GM18519 (cell line): ENCODE measurements around the gene LRRC3C.

Experiments used
- ATAC-seq: cut with Tn5 transposase; IDR thresholded peaks from one replicate; pipeline ENCODE4 v1.9.1; 2021; ENCODE audit warnings: mild to moderate bottlenecking, moderate library complexity; ENCODE audit not compliant: unreplicated experiment, low FRiP score

LRRC3C gene

DNA sequence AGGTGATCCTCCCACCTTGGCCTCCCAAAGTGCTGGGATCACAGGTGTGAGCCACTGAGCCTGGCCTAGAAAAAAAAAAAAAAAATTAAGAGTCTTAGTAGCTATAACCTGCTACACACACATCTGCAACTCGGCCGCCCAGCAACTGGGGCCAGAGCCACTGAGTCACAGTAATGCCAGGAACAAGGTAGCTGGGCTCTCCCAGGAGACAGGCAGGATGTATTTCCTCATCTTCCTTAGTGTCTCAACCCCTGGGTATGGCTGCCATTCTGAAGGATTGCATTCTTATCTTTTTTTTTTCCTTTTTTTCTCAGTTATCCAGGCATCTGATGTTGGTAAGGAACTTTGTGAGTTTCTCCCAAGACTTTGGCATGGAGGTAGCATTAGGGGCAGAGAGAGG, 46.0 kb downstream of the LRRC3C start:
- ATAC-seq = no peak

DNA sequence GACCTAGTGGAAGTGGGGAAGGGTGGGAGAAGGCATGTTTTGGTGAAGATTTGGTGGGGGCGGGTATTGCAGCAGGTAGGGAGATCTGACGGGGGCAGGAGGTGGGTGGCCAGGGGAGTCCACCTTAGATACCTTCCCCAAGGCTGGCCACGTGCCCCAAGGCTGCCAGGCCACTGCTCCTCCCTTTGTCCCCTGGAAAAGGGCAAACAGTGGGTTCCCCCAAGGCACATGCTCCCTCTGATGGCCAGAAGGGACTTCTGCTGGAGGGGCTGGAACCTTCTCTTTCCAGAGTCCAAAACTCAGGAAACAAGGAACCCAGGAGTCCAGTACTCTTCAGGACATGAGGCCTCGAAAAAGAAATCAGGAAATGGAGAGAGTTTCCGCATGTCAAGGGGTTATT, 46.9 kb downstream of the LRRC3C start:
- no peak for ATAC-seq

DNA sequence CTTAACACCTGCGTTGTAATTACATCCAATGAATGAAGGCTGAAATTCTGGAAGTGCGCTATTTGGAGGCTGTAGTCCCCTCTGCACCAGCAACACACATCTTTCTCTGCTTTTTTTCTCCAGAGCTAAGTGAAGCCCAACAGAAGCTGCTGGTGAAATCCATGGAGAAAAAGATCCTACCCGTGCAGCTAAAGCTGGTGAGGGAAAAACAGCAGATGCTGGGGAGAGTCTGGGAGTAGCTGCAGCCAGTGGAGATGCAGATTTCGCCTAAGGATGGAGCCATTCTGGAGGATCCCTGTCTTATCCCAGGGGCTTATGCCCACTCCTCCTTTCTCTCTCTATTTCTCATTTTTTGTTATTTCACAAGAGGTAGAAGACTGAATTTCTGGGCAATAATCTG, 48.3 kb downstream of the LRRC3C start:
- ATAC-seq = no peak

DNA sequence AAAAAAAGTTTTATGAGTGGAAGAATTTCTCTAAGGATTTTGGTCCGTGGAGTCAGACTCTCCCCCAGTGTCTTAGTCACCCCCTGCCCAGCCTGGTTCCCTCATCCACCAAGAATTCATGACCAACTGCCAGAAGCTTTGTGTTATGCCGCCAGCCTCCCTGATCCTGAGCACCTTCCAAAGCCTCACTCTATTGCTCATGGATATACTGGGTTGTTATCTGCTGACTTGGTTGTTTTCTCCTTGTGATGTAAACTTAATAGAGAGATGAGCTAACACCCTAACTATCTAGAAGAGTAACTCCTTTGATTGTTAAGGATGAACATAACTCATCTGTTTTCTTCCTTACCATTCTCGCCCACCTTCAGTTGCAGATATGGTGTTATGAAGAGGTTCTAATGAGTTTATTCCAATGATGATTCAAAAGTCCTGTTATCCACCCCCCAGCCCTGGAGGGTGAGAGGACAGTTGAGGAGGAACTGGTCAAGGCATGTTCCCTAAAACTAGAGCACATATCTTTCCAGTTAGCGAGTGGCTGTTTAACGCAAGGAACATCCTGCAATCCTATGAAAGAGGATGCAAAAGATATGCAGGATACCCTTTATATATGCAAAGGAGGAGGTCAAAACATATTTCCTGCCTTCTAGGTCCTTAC, 51.6 kb downstream of the LRRC3C start:
- no peak for ATAC-seq

DNA sequence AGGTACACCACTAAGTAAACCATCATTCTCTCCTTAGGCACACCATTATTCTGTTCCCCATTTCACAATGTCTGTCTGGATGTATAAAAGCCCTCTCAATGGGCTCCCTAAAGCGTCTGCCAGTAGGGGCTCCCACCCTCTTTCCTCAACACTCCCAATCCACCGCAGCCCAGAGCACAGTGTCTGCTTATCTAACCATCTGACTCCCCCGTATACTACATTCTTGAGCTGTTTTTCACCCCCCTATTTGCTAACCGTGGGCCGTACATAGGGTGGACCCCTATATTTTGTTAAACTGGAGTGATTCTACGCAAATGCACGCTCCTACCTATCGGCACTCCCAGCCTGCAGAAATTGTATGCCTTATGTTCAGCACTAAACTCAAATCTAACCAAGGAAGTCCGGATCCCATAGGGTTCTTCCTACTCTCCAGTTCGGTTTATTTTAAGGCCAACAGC, 52.4 kb downstream of the LRRC3C start:
- ATAC-seq = peak; percentile 1

DNA sequence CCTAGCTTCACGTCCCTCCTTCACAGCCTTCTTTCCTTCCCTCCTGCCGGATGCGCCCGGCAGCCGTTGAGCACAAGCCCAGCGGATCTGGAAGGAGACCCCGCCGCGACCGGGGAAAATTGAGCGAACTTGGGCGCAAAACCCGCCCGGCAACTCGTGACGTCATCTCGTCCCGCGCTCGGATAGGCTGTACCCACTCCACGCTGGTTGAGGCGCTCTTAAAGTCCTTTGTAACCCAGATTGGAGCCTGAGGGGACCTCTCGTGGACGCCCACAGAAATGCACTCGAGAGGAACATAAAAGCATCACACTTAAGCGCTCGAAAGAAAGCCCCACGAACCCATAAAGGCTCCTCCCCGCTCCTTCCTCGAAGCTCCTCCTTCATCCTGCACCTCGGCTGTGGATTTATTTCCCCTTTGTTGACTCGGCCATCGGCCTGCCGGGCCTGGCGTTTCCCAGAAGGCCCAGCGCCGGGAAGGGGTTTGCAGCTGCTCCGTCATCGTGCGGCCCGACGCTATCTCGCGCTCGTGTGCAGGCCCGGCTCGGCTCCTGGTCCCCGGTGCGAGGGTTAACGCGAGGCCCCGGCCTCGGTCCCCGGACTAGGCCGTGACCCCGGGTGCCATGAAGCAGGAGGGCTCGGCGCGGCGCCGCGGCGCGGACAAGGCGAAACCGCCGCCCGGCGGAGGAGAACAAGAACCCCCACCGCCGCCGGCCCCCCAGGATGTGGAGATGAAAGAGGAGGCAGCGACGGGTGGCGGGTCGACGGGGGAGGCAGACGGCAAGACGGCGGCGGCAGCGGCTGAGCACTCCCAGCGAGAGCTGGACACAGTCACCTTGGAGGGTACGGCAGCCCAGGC, 53.0 kb downstream of the LRRC3C start, which contains the start of gene PSMD3:
Gene PSMD3 (plus strand): TSS at position 457 of the 856 bp plus-strand sequence. CDS start 164 bp downstream, at position 621.
- peak; percentile 72 for ATAC-seq

DNA sequence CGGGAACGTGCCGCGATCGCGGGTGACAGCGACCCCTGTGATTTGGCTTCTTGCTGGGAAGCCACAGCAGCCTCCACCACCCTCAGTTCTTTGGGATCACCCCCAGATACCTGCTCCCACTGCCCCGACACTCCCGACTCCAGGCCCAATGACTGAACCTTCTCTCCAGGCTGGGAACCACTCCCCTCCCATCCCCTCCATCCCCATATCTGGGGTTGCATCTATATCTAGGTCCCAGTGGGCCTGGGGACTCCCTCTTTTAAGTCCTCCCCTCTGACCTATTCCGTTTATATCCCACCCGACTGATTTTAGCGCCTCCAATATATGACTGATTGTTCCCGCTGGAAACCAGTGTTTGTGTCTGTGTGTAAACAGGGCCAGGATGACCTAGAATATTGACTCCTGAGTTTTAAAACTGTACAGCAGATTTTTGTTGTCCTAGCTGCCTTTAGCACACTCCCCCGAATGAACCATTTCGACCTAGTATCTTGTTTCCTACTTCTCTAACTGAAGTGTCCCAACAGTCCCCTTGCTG, 53.7 kb downstream of the LRRC3C start:
- no peak for ATAC-seq

DNA sequence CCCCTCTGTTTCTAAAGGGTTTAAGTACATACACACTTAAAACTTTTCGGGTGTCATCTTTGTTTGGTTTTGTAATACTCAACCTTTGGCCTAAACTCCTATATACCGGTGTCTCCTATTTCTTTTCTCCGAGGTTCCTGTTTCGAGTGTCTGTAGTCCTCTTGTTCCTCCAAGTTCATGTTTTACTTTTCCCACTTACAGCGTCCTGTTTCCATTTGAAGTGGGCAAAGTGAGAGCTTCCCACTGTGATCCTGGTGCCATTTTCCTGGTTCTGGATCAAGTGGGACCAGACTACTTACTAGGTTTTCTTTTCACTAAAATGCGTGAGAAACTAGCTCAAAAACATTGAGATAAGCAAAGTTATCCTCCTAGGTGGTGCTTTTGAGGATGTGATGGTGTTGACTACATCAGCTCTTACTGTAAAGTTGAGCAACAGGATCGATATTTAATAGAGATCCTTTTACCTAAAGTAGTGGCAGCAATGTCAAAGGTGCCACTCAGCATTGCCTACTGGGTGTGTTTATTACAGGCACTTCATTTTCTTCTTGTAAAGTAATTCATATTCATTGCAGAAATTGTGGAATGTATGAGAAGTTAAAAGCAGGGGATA, 54.3 kb downstream of the LRRC3C start:
- no peak for ATAC-seq

DNA sequence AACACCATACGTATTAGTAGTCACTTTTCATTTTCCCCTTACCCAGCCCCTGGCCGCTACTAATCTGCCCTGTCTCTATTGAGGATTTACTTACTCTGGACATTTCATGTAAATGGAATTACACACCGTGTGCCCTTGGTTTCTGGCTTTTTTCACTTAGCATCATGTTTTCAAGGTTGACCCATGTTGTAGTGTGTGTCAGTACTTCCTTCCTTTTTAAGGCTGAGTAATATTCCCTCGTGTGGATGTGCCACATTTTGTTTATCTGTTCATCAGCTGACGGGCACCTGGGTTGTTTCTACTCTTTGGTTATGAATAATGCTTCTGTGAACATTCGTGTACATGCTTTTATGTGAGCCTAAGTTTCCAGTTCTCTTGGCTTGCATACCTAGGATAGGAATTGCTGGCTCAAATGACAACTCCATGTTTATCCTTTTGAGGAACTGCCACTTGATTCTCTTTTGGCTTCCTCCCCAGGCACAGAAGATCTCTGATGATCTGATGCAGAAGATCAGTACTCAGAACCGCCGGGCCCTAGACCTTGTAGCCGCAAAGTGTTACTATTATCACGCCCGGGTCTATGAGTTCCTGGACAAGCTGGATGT, 60.8 kb downstream of the LRRC3C start:
- no peak for ATAC-seq

DNA sequence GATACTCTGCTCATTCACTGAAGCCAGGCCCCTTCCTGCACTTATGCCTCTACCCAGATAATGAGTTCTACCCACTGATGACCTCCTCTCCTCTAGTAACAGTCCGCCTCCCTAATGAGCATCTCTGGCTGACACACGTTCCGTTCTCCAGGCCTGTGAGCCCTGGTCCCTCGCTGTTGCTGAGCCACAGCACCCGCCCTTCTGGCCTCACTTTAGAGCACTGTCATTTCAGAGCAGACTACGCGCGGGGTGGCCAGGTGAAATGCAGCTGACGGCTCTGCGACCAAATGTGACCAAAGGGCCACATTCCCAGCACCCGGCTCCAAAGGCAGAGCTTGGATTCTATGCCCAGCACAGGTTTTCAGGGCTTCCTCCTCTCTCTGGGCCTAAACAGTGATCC, 66.9 kb downstream of the LRRC3C start:
- ATAC-seq = no peak
